Esophagus muscularis mucosa (tissue), 4 donors: ENCODE results near the gene TEX261. TPM values are rescaled to one million over a fixed set of nuclear protein-coding genes. Genes with fewer than 3 reads are reported as not detected.
A peak's percentile ranks its signal among the peaks of the same experiment; 100 is the strongest.
"Not testable (repeated sequence)": the region's sequence is repeated elsewhere in the genome, so short reads cannot be mapped to it uniquely, and the experiment has no call there.

Experiments
- DNase-seq: peaks from one replicate; pipeline ENCODE4 v3.0.0-alpha.2; 2017; ENCODE audit errors: extremely low spot score
- H3K27ac ChIP-seq, 4 donors: fragments of 200-600 bp; sonication (generic); replicated peaks in 1 of 4; 1 replicate in 3 of 4; 2 replicates in 1 of 4; pipeline ENCODE4 v1.5.1; 2016 to 2019; ENCODE audit warnings: mild to moderate bottlenecking in 1 of 4
- H3K27me3 ChIP-seq, 4 donors: fragments of 200-600 bp; sonication (generic); one replicate each; pipeline versions ENCODE4 v1.5.1 to v1.6.0; 2016 to 2019
- H3K36me3 ChIP-seq, 4 donors: fragments of 200-600 bp; sonication (generic); one replicate each; pipeline ENCODE4 v1.5.1; 2016 to 2019
- H3K4me1 ChIP-seq, 4 donors: fragments of 200-600 bp; sonication (generic); one replicate each; pipeline ENCODE4 v1.5.1; 2016 to 2019
- H3K4me3 ChIP-seq, 4 donors: fragments of 200-600 bp; sonication (generic); 1 replicate in 2 of 4; 2 replicates in 2 of 4; pipeline ENCODE4 v1.5.1; 2016 to 2019; ENCODE audit warnings: mild to moderate bottlenecking in 4 of 4, moderate library complexity in 1 of 4
- H3K9me3 ChIP-seq, 4 donors: fragments of 200-600 bp; sonication (generic); 1 replicate in 3 of 4; 2 replicates in 1 of 4; pipeline ENCODE4 v1.5.1; 2016 to 2019
- CTCF ChIP-seq, 3 experiments: fragments of 200-600 bp in 2 of 3; fragments of 450-650 bp in 1 of 3; sonication (generic) in 2 of 3; IDR thresholded peaks; one replicate each; pipeline ENCODE4 v1.5.1; 2017 to 2019; ENCODE audit warnings: antibody characterized with exemption in 3 of 3, mild to moderate bottlenecking in 2 of 3, moderate library complexity in 1 of 3
- EP300 ChIP-seq: sonication (generic); formaldehyde crosslinking; IDR thresholded peaks from one replicate; pipeline ENCODE4 v1.6.1; 2017; ENCODE audit warnings: antibody characterized with exemption
- POLR2A ChIP-seq: fragments of 450-650 bp; IDR thresholded peaks from one replicate; pipeline ENCODE4 v1.6.1; 2017; ENCODE audit warnings: antibody characterized with exemption, moderate library complexity, mild to moderate bottlenecking, low read depth
- POLR2AphosphoS5 ChIP-seq, 2 donors: sonication (generic); formaldehyde crosslinking; IDR thresholded peaks; one replicate each; pipeline ENCODE4 v1.6.1; 2017; ENCODE audit warnings: antibody characterized with exemption in 2 of 2
- WGBS: methylation state at CpG from one replicate; pipeline ENCODE4 v1.1.5; 2018; 5-methylcytosine and 5-hydroxymethylcytosine counted together
- intact Hi-C: fragments of 100-400 bp; cut with DNase I; formaldehyde crosslinking; loops from one replicate; pipeline ENCODE4 v1.15.1; 2023
- total RNA-seq, 4 donors: library from RNA; depleted of rRNA; stranded (reverse); fragments of >200 nt; gene quantifications; one replicate each; pipeline versions ENCODE4 v1.1.0 to v1.2.1, GENCODE V29; 2016

Gene TEX261
- 10 to 100 TPM; 21.6 to 37.7 (median 33.3) TPM for total RNA-seq

DNA sequence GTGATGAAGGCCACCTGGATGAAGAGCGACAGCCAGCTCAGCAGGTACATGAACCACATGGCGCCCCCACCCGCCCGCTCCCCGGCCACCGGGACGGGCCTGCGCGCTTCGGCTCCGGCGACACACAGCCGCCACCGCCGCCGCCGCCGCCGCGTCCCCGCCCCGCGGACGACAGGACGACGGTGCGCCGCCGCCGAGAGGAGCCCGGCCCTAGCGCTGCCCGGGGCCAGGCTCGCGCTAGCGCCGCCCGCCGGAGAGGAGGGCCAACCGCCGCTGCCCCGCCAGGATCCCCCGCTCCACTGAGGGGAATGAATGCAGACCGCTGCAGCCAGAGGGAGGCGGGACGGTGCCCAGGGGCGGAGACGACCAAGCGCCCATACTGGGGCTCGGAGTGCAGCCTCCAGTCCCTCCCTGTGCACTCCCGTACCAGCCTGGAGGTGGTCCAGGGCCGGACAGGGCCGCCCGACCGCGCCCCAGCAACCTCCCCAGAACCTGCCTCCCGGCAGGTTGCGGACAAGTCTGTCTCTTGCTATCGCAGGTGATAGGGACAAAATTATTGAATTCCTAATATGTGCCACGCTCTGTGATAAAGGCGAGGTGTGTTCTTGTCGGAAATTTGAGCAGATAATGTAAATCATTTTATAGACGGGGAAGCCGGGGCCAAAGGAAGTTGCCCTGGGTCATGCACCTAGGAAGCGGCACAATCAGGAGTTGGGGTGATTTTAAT, at the start of gene TEX261:
TSS of gene TEX261 (minus strand) at position 175 of the 727 bp plus-strand sequence. CDS start at position 59, 116 bp downstream.
- 0% methylated on average over 13 of the region's 65 CpGs for WGBS
- Histone ChIP-seq H3K27me3 (peaks cover 0 to 3% (median 0%) of the 10 kb centered on the region in 4 donors), H3K27ac (peak within 1 kb of the TSS; percentile 82 to 90 (median 86)), H3K9me3 (no peaks in the 10 kb centered on the region), H3K36me3 (peaks cover 0 to 25% (median 22%) of the 10 kb centered on the region in 4 donors), H3K4me3 (peak within 1 kb of the TSS; percentile 90 to 100 (median 97)), H3K4me1 (peaks cover 16 to 45% (median 36%) of the 10 kb centered on the region in 4 donors)
- peak; percentile 55 to 59 for TF ChIP-seq POLR2AphosphoS5 (IDR thresholded peaks at IDR 0.05)
- no peak for TF ChIP-seq EP300
- TF ChIP-seq CTCF (IDR thresholded peaks at IDR 0.05): peak; percentile 63 to 80 (median 74)
- no peak for TF ChIP-seq POLR2A
- intact Hi-C loops: no loop called here
- DNase-seq: no peak

GRCh38 chr2:71043531-71044407, 49.1 kb upstream of the TEX261 start:
- intact Hi-C loops: no loop called here
- 82% methylated on average over 19 of the region's 36 CpGs for WGBS
- peaks cover 0 to 36% (median 0%) of the 10 kb centered on the region in 4 donors for H3K27me3 ChIP-seq
- no peak overlapping the region for H3K27ac ChIP-seq
- H3K36me3 ChIP-seq: no peaks in the 10 kb centered on the region
- no peak overlapping the region for H3K4me3 ChIP-seq
- TF ChIP-seq EP300 (no peak), POLR2A (no peak), POLR2AphosphoS5 (IDR thresholded peaks at IDR 0.05) (no peak), CTCF (IDR thresholded peaks at IDR 0.05) (no peak)
- H3K9me3 ChIP-seq: no peaks in the 10 kb centered on the region
- no peaks in the 10 kb centered on the region for H3K4me1 ChIP-seq
- DNase-seq: no peak

DNA sequence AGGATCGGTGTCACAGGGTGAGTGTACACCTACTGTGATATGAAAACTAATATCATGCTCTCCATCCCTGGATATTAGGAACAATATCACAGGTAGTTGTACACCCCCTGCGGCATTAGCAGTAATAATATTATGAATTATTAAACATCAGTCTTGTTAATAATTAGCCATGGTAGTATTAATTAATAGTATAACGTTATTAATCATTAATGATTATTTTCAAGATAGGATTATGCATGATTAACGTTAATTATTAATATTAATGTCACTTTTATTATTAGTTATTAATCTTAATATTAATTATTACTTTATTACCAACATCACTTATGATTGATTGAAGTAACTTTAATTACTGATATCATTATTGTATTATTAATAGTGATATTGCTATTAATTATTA, 47.6 kb upstream of the TEX261 start:
- intact Hi-C loops: no loop called here
- Histone ChIP-seq H3K27ac (no peak overlapping the region), H3K4me1 (no peaks in the 10 kb centered on the region), H3K36me3 (no peaks in the 10 kb centered on the region), H3K9me3 (no peaks in the 10 kb centered on the region), H3K4me3 (no peak overlapping the region), H3K27me3 (peaks cover 0 to 36% (median 0%) of the 10 kb centered on the region in 4 donors)
- 76% methylated on average over 4 of the region's 4 CpGs for WGBS
- DNase-seq: no peak
- no peak for TF ChIP-seq CTCF (IDR thresholded peaks at IDR 0.05)
- TF ChIP-seq EP300: no peak
- TF ChIP-seq POLR2A: no peak
- TF ChIP-seq POLR2AphosphoS5 (IDR thresholded peaks at IDR 0.05): no peak

- DNase-seq, H3K4me3 ChIP-seq, H3K36me3 ChIP-seq, H3K27ac ChIP-seq, H3K4me1 ChIP-seq, H3K27me3 ChIP-seq, H3K9me3 ChIP-seq, intact Hi-C loops: not testable (repeated sequence)
- WGBS: 87% methylated on average over 8 of the region's 8 CpGs
Measured at GRCh38 chr2:71036296-71036695, 41.6 kb upstream of the TEX261 start.
